Stimulated activated CD8-positive, alpha-beta memory T cell treated with anti-CD3 and anti-CD28 coated beads, Interleukin-2, amount 100 ng/mL, for 1 hour (primary cell): Measurements from ENCODE around the gene STIP1.

Experiments used
- DNase-seq, 2 donors: peaks; one replicate each; pipeline ENCODE4 v3.0.0-alpha.2; 2020; ENCODE audit warnings: low read depth in 2 of 2

STIP1 gene

DNA sequence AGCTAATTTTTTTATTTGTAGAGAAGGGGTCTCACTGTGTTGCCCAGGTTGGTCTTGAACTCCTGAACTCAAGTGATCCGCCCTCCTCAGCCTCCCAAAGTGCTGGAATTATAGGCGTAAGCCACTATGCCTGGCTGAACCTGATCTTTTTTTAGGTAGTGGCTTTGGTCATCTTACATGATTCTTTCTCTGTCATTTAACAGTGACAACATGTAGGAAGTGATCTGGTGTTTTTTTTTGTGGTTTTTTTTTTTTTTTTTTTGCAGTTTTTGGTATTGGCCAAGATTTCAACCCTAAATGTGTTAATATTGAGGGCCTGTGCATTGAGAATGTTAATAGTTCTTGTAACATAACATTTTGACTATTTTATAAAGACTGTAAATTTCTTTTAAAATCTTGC, 12.5 kb downstream of the STIP1 start:
- DNase-seq, result no peak

DNA sequence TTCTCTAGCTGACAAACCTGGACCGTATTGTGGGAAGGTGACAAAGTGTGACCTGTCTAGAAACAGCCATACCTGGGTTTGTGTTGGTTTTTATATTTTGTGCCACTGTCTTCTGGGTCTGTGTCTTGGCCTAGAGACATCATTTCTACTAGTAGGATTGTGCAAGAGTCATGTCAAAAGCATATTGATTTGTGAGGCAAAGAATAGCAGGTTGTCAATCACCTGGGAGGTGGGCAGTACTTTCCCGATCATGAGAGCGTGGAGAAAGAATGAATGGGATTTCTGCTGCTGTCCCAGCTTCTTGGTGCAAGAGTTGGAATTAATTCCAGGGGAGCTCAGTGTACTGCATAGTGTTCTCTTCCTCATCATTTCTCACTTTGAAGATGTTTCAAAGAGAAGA, 15.6 kb downstream of the STIP1 start:
- DNase-seq, result no peak

DNA sequence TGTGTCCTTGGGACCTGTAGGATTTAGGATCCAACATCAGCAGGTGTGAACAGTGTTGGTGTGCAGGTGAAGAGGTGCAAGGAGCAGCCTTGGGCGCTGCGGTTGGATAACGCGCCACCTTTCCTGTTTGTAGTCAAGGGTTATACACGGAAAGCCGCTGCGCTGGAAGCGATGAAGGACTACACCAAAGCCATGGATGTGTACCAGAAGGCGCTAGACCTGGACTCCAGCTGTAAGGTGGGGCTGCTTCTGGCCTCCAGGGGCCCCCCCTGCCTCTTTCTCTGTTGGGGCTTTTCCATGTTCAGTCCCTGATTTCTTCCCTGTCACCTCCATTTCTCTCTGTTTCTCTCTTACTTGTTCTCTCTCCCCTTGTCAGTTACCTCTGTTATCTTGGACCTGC, 17.0 kb downstream of the STIP1 start:
- DNase-seq, result no peak

DNA sequence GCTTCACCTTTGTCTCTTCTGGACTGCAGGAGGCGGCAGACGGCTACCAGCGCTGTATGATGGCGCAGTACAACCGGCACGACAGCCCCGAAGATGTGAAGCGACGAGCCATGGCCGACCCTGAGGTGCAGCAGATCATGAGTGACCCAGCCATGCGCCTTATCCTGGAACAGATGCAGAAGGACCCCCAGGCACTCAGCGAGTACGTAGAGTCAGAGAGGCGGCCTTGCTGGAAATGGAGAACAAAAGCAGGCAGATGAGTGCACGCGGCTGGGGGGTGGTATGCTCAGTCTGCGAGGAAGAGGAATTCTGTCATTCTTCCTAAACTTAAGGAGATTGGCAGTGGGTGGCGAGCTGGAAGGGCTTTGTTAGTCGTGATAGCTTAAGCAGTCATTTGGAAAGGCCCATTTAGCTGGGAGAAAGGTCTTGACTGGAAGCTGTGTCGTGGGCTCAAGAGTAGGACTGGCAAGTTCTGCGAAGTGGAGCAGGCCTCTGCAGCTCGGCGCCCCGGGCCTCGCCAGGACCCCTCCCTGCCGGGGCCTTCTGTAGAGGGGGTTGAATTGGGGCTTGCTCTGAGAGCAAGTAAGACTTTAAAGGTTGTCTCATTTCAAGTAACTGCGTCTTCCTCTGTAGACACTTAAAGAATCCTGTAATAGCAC, 17.6 kb downstream of the STIP1 start:
- DNase-seq, result no peak

DNA sequence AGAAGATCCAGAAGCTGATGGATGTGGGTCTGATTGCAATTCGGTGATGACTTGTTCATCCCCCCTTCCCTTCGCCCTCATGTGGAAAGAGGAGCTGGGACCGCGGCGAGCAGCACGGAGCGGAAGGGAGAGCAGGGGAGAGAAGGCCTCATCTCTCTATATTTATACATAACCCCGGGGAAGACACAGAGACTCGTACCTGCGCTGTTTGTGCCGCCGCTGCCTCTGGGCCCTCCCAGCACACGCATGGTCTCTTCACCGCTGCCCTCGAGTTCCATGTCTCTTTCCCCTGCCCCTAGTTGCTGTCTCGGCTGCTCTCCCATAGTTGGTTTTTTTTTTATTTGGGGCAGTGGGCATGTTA, 18.1 kb downstream of the STIP1 start:
- no peak for DNase-seq

DNA sequence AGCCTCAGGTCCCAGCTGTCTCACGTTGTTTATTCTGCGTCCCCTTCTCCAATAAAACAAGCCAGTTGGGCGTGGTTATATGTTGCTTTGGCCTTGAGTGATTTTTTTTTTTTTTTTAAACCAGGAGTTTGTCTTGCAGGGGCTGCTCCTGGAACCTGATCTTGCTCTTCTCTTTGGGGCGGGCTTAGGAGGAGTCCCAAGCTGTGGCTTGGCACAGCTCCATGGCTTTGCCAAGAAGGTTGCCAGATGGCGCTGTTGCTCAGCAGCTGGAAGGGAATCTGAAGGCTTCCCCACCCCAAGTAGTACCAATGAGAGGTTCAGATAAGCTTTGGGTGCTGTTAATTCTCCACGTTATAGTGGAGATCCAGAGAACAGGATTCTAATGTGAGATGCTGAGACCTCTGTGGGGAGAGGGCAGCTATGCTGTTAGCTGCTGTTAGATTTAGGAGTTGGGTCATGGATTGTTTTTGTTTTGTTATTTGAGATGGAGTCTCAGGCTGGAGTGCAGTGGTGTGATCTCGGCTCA, 18.6 kb downstream of the STIP1 start:
- peak; percentile 58 to 71 for DNase-seq

DNA sequence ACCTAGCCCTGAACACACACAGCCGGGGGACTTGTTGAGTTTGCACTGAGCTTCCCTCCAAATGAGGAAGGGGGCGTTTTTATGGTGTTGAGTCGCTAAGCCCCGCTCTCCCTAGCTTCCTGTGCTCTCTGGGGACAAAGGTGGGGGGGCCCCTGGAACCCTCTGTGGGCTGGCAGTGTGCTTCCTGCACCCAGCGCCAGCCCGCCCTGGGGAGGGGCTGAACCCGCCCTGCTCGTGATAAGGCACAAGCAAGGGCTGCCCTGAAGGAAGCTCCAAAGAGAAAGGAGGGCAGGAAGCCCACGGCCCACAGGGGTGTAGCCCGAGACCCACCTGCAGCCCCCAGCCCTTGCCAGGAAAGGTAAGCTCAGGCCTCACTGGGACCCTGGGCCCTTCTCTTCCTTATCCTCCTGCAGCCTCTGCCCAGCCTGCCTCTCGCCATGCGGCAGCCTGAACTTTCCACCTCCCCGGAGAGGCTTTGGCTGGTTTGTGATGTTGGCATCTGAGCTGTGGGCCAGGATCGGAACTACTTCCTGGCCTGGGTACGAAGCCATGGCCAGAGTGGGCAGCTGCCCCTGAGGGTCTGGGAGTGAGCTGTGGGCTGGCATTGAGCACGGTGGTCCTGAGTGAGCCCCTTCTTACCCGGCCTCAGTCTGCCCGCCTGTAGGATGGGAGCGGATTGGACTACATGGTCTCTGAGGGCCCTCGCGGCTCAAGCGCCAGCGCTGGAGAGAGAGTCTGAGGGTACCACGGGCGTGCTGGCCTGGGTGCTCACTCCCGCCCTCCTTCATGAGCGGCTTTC, 20.7 kb downstream of the STIP1 start, which contains the start of gene FERMT3:
Gene FERMT3 (plus strand): TSS at position 265 of the 799 bp plus-strand sequence. CDS start 644 bp downstream, outside the sequence.
- DNase-seq, result peak in 1 of 2 donors; percentile 43

DNA sequence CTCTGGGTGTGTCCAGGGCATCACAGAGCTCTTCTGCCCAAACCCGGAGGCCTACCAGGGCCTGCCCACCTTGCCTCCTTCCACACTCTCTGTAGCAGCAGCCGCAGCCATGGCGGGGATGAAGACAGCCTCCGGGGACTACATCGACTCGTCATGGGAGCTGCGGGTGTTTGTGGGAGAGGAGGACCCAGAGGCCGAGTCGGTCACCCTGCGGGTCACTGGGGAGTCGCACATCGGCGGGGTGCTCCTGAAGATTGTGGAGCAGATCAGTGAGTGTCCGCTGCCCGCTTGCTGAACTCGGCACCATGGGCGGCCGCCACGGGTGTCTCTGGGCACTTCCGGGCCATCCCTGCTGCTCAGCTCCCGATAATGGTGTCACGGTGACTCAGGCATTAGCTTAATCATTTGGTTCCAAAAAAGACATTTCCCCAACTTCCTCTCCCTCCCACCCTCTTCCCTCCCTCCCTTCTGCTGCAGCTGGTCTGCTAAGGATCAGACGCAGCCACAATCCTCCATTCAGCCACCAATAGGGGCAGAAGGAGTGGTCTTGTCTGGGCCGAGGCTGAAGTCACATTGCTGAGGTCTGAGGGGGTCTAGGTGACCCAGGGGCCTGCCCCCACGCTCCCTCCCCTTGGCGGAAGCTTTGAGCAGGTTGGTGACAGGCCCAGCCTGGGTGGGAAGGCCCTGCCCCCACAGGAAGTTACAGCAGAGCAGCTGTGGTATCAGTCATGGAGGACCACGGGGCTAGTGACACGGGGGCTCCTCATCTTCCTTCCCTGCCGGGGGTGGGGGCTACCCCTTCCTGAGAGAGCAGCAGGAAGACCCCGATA, 21.5 kb downstream of the STIP1 start:
- DNase-seq, result peak in 1 of 2 donors; percentile 58

DNA sequence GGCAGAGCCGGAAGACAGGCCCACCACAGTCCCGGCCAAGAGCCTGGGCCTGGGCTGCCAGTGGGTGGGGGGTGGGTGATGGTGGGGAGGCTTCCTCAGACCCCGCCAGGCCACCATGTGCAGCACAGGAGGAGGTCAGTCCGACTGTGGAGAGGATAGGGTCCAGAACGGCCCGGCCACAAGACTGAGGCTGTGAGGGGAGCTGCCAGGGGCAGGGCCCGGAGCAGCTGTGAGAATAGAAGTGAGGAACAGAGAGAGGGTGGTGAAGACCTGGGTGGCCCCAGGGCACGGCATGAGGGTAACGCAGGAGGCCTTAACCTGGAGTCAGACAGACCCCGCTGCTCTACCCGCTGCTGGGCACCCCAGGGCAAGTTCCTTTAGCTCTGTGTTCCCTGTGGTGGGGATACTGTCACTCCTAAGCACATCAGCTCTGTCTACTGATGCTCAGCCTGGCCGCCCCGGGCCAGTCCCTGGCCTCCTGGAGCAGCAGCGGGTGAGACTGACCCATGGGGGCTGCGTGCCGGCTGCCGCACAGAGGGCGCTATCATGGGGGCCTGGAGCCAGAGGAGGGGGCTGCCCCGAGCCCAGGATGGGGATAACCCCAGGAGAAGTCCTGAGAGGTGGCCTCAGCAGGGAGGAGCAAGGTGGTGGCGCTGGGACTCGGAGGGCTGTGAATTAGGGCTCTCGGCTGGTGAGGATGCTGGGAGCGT, 22.3 kb downstream of the STIP1 start:
- no peak for DNase-seq

DNA sequence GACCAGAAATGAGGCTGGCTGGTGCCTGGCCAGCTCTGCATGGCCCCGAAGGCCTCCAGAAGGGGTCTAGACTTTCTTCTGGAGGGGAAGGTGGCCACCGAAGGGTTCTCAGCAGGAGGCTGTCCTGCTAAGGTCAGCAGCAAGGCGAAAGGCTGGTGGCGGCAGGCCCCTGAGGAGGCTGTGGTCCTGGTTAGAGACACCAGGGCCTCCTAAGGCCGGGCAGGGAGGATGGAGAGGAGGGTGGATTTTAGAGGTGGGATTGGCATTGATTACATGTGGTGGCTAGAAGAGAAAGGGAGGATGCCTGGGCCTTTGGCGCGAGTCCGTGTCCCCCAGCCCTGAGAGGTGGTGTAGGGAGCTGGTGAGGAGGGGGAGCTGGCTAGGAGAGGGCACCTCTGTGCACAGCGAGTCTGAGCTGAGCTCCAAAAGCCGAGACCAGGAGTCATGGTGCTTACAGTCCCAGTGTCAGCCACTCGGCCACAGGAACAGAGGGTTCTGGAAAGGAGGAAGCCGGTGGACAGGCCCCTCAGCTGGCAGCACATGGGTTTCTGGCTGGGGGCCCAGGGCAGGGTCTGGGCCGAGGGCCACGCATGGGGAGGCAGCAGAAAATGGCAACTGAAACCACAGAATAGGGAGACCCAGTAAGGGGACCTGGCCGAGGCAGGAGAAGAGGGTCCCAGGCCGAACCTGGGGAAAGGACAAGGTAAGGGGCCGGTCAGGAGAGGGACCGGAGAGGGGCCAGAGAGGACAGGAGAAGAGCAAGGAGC, 23.0 kb downstream of the STIP1 start:
- DNase-seq, result no peak

DNA sequence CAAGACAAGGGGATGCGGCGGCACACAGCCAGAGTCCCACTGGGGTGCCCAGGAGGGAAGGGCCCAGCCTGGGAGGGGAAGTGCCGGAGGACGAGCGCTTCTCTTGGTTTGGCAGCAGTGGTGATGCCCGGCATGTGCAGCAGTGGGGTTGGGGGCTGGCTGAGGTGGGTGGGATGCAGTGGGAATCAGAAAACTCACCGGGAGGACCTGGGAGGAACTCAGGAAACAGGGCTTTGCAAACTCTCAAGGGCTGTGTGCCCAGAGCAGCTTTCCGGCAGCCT, 23.5 kb downstream of the STIP1 start:
- DNase-seq, result no peak

DNA sequence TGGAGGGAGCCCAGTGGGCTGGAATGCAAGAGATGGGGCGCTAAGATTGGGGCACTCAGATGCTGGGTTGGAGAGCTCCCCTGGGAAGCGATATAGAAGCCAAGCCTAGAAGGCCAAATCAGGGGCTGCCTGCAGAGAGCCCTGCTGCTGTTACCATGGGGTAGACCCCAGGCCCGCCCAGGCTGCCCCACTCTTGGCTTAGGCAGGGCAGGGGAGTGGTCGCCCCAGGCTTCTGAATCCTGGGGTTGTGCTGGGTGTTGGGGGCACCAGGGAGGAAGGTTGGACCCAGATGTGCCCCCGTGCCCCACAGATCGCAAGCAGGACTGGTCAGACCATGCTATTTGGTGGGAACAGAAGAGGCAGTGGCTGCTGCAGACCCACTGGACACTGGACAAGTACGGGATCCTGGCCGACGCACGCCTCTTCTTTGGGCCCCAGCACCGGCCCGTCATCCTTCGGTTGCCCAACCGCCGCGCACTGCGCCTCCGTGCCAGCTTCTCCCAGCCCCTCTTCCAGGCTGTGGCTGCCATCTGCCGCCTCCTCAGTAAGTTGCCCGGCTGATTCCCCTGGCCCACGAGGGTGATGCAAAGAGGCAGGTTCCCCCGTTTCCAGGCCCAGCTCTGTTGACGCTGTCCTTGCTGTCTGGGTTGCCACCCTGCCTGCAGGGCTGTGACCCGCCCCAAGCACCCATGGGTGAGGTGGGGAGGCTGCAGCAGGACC, 24.5 kb downstream of the STIP1 start:
- no peak for DNase-seq

DNA sequence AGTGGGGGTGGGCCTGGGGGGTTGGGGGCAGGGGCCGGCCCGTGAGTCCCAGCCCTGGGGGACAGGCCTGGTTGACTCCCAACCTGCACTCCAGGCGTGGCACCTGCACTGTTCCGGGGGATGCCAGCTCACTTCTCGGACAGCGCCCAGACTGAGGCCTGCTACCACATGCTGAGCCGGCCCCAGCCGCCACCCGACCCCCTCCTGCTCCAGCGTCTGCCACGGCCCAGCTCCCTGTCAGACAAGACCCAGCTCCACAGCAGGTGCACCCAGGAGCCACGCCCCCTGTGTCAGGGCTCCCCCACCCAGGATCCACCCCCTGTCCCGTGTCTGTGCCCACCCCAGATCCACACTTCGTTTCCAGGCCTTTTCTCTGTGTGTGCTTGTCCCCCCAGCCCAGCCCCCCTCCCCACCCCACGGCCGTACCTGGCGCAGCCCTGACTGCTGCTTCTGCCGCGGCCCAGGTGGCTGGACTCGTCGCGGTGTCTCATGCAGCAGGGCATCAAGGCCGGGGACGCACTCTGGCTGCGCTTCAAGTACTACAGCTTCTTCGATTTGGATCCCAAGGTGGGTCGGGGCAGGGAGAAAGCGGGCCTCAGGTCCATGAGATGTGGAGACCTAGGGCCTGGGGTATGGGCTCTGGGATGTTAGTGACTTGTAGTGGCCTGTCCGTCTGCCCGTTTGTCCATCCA, 25.4 kb downstream of the STIP1 start:
- DNase-seq, result no peak

DNA sequence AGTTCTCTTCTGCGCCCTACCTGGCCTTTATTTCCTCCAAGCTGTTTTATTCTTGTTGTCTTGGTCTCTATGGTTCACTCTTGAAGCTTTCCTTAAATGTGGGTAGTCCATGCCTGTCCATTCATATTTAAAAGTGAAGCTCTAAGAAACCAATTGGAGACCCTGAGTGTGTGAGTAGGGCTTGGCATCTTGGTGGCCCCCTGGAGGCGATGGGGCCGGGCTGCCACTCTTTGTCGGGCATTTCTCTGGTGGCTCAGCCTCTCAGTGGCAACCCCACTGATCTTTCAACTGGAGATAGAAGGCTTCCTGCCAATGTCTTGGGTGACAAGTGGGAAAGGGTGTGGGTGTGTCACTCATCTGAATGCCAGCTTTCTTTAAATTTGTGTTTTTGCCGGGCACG, 30.9 kb downstream of the STIP1 start:
- no peak for DNase-seq

DNA sequence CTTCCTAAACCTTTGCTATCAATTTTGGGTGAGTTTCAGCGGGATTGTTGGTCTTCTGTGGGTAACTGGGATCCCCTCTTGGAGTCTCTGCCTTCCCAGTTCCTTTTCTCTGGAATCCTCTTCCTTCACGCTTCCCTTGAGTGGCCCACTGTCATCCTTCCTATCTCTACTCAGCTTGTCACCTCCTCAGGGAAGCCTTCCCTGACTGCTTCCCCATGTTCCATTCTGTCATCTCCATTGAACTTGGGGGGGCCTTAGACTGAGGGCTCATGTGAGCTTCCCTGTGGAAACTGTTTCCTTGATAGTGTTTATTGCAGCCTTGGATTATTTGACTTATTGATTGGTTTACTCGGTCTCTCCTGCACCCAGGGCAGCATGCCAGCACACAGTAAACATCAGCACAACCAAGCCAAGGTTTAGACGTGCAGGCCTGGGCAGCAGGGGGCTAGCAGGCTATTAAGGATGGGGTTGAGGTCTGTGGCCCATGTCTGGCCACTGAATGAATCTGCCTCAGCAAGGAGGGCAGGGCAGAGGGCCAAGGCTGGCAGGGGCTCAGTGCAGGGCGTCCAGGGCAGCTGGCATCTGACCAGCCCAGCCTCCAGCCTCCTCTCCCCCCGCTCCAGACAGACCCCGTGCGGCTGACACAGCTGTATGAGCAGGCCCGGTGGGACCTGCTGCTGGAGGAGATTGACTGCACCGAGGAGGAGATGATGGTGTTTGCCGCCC, 32.8 kb downstream of the STIP1 start:
- DNase-seq, result no peak

DNA sequence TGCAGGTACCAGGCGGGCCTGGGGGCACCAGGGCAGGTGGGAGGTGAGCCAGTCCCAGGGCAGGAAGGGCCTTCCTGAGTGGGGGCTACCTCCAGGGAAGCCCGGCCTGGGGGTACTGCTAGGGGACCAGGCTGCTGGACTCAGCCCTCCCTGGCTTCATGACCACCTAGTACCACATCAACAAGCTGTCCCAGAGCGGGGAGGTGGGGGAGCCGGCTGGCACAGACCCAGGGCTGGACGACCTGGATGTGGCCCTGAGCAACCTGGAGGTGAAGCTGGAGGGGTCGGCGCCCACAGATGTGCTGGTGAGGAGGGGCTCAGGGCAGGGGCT, 33.3 kb downstream of the STIP1 start:
- DNase-seq, result no peak

DNA sequence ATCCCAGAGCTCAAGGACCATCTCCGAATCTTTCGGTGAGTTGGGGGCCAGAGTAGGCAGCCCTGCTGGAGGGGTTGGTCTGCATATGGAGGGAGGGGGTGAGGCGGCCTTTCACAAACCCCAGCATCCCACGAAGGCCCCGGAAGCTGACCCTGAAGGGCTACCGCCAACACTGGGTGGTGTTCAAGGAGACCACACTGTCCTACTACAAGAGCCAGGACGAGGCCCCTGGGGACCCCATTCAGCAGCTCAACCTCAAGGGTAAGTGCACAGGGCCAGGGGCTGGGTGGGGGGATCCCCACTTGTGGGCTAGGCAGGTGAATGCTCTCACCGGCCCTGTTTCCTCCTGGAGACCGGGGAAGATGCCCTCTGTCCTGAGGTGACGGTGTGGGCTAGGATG, 33.8 kb downstream of the STIP1 start:
- no peak for DNase-seq

DNA sequence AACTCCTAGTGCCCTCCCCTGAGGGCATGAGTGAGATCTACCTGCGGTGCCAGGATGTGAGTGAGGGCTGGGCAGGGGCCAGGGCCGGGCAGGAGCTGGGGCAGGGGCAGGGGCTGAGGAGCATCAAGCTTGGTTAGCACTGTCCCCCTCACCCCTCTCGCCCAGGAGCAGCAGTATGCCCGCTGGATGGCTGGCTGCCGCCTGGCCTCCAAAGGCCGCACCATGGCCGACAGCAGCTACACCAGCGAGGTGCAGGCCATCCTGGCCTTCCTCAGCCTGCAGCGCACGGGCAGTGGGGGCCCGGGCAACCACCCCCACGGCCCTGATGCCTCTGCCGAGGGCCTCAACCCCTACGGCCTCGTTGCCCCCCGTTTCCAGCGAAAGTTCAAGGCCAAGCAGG, 34.3 kb downstream of the STIP1 start:
- DNase-seq, result no peak

DNA sequence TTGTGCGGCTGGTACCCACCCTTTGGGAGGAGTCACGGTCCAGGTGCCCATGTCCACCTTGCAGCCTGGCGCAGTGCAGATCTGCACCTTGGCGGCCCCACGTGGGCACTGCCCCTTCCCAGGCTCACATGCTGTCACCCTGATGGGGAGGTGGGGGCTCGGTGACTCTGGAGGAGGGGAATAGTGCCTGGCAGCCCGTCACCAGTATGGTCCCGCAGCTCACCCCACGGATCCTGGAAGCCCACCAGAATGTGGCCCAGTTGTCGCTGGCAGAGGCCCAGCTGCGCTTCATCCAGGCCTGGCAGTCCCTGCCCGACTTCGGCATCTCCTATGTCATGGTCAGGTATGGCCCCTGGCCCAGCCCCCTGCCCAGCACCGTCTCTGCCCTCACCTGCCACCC, 34.8 kb downstream of the STIP1 start:
- DNase-seq, result no peak
